Inferior parietal cortex (tissue), 1 donor: Measurements from ENCODE around the gene TCF21.
"Not testable (repeated sequence)": the region's sequence is repeated elsewhere in the genome, so short reads cannot be mapped to it uniquely, and the experiment has no call there.

Experiments
- DNase-seq: peaks from one replicate; pipeline ENCODE4 v3.0.0-alpha.2; 2016; ENCODE audit errors: extremely low spot score

TCF21 gene

GRCh38 chr6:133888929-133889556, at the start of gene TCF21:
Gene TCF21 (plus strand): TSS chr6:133889113. CDS start chr6:133889398, 285 bp downstream.
- DNase-seq, result no peak

GRCh38 chr6:133841176-133841575, 47.7 kb upstream of the TCF21 start:
- DNase-seq, result no peak

- DNase-seq, result no peak
These were observed 45.8 kb upstream of the TCF21 start for GRCh38 chr6:133843098-133843497.

GRCh38 chr6:133844709-133845108, 44.2 kb upstream of the TCF21 start:
- DNase-seq, result no peak

- DNase-seq, result no peak
These were observed 34.9 kb upstream of the TCF21 start for GRCh38 chr6:133854041-133854363.

GRCh38 chr6:133854364-133855275, 34.3 kb upstream of the TCF21 start:
- DNase-seq, result no peak

- DNase-seq, result no peak
These were observed 33.5 kb upstream of the TCF21 start for GRCh38 chr6:133855276-133855990.

- no peak for DNase-seq
These were observed 32.9 kb upstream of the TCF21 start for GRCh38 chr6:133855991-133856370.

- DNase-seq, result no peak
These were observed 32.0 kb upstream of the TCF21 start for GRCh38 chr6:133856911-133857310.

GRCh38 chr6:133857696-133858095, 31.2 kb upstream of the TCF21 start:
- no peak for DNase-seq

GRCh38 chr6:133861337-133861736, 27.6 kb upstream of the TCF21 start:
- DNase-seq, result not testable (repeated sequence)

- no peak for DNase-seq
These were observed 25.7 kb upstream of the TCF21 start for GRCh38 chr6:133863228-133863627.

- no peak for DNase-seq
These were observed 23.2 kb upstream of the TCF21 start for GRCh38 chr6:133865680-133866079.

GRCh38 chr6:133871131-133871530, 17.8 kb upstream of the TCF21 start:
- DNase-seq, result no peak

GRCh38 chr6:133873538-133873937, 15.4 kb upstream of the TCF21 start:
- DNase-seq, result no peak

GRCh38 chr6:133877116-133877515, 11.8 kb upstream of the TCF21 start:
- no peak for DNase-seq

GRCh38 chr6:133880006-133880405, 8.9 kb upstream of the TCF21 start:
- DNase-seq, result no peak

- DNase-seq, result no peak
These were observed 8.0 kb upstream of the TCF21 start for GRCh38 chr6:133880896-133881295.

GRCh38 chr6:133886104-133886775, 2.7 kb upstream of the TCF21 start:
- no peak for DNase-seq

- DNase-seq, result no peak
These were observed 1.6 kb upstream of the TCF21 start for GRCh38 chr6:133887156-133887879.

- DNase-seq, result no peak
These were observed 1.1 kb upstream of the TCF21 start for GRCh38 chr6:133887880-133888230.
